Astrocyte of the cerebellum (primary cell): Measurements from ENCODE around the gene KITLG.
"Not testable (repeated sequence)": the region's sequence is repeated elsewhere in the genome, so short reads cannot be mapped to it uniquely, and the experiment has no call there.

Experiments used
- DNase-seq: peaks from one replicate; pipeline ENCODE4 v3.0.0-alpha.2; 2011; ENCODE audit warnings: low read depth
- H3K4me3 ChIP-seq: 2 replicates; pipeline ENCODE4 v1.5.1; 2011; ENCODE audit warnings: mild to moderate bottlenecking, low read depth, low read length, moderate library complexity
- CTCF ChIP-seq: IDR thresholded peaks from 2 replicates; pipeline ENCODE4 v1.5.1; 2012; ENCODE audit warnings: low read length, low read depth, moderate library complexity, mild to moderate bottlenecking; ENCODE audit errors: missing control alignments
- in situ Hi-C: cut with HindIII; loops from 2 replicates; pipeline ENCODE4 v1.10.0; 2017; ENCODE audit warnings: low sequenced_read_pairs

KITLG gene

GRCh38 chr12:88559199-88559598, 21.1 kb downstream of the KITLG start:
- no peak overlapping the region for H3K4me3 ChIP-seq
- no peak for DNase-seq
- in situ Hi-C loops = no loop called here
- TF ChIP-seq CTCF = no peak

DNA sequence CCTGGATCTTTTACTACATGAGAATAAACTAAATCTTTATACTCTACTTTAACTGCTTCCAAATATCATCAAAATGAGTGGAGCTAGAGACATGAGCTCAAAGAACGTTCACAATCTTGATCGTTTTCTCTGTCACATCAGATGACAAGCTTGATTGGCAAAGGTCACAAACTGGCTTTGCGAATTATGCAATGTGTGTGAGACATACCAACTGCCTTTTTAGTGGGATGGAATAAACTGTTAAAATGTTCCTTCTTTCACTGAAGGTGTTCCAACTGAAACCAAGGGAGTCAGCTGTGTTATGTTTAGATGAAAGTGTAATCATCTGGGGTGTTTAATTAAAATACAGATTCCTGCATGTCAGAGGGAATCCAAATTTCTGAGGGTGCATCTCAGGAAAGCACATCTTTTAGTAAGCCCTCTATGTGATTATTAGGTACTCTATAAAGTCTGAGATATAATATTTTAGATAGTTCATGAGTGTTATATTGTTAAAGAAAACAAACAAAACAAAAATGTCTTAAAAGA, 21.9 kb downstream of the KITLG start:
- TF ChIP-seq CTCF = no peak
- DNase-seq = no peak
- in situ Hi-C loops = no loop called here
- no peak overlapping the region for H3K4me3 ChIP-seq

- DNase-seq = no peak
- no peak overlapping the region for H3K4me3 ChIP-seq
- in situ Hi-C loops = no loop called here
- TF ChIP-seq CTCF = no peak
Measured at GRCh38 chr12:88556213-88556774, 24.0 kb downstream of the KITLG start.

DNA sequence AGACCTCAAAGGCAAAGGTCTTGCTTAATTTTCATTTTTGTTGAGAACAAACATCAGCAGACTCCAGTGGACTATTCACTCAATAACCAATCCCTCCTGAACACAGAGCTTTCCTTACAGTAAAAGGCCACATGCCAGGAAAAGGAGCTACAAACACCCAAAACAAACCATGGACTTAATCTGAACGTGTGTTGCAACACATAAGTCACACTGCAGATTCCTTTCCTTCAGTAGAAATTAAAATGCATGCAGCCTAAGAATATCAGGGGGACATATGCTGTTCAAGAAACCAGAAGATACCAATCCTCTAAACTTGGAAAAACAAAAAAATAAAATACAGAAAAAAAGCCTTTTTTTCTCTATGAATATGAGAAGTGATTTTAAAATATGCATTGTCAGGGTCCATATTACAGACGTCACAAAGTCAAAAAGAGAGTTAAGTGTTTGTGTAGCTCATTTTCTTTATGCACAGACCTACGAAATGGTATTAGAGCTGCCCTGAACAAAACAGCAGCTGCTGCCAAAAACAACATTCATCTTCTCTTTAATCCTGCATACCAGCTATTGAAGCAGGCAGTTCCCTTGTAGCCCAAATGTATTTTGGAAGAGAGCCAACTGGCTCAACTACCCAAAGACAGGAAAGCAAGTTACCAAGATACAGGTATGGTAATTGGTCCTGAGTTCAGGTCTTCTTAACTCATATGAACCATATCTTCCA, 26.2 kb downstream of the KITLG start:
- TF ChIP-seq CTCF = no peak
- no peak overlapping the region for H3K4me3 ChIP-seq
- in situ Hi-C loops = no loop called here
- peak; percentile 70 for DNase-seq

- no peak overlapping the region for H3K4me3 ChIP-seq
- in situ Hi-C loops = no loop called here
- DNase-seq = no peak
- no peak for TF ChIP-seq CTCF
Measured at GRCh38 chr12:88552610-88553079, 27.6 kb downstream of the KITLG start.

DNA sequence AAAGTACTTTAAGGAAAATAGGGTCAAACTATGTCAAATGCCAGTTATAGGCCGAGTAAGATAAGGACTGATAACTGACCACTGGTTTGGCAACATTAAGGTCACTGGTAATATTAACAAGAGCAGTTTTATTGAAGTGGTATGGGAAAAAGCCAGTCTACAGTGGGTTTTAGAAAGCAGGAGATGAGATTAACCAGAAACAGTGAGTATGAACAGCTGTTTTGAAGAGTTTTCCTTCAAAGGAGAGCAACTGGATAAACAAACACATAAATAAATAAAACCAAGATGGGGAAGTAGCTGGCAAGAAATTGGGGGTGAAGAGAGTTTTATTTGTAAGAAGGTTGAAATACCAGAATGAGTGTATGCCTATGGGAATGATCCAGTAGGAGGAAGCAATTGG, 30.3 kb downstream of the KITLG start:
- in situ Hi-C loops = no loop called here
- DNase-seq = no peak
- no peak for TF ChIP-seq CTCF
- H3K4me3 ChIP-seq = no peak overlapping the region

GRCh38 chr12:88547949-88548348, 32.3 kb downstream of the KITLG start:
- H3K4me3 ChIP-seq, DNase-seq, in situ Hi-C loops: not testable (repeated sequence)
